OCI-LY1 (cell line): ENCODE results near the gene KCTD4.

Experiments
- H2AFZ ChIP-seq: fragments of 200-600 bp; sonication (generic), shearing (Covaris generic); 2 replicates; pipeline ENCODE4 v1.6.0; 2014; ENCODE audit warnings: antibody characterized with exemption, mild to moderate bottlenecking, low read length
- H3F3A ChIP-seq: fragments of 200-600 bp; sonication (generic), shearing (Covaris generic); 2 replicates; pipeline ENCODE4 v1.6.0; 2014; ENCODE audit warnings: mild to moderate bottlenecking, antibody characterized with exemption, low read length, moderate library complexity; ENCODE audit not compliant: insufficient read depth
- H3K27ac ChIP-seq: fragments of 200-600 bp; sonication (generic); 2 replicates; pipeline ENCODE4 v1.5.1; 2014; ENCODE audit warnings: low read length, mixed run types, mild to moderate bottlenecking, low read depth; ENCODE audit not compliant: poor library complexity, severe bottlenecking
- H3K27me3 ChIP-seq: fragments of 200-600 bp; sonication (generic); 2 replicates; pipeline ENCODE4 v1.6.0; 2014; ENCODE audit warnings: antibody characterized with exemption, mild to moderate bottlenecking, low read length, moderate library complexity; ENCODE audit not compliant: insufficient read depth
- H3K36me3 ChIP-seq: fragments of 200-600 bp; sonication (generic); 2 replicates; pipeline ENCODE4 v1.6.1; 2014; ENCODE audit warnings: mild to moderate bottlenecking, antibody characterized with exemption, low read length, moderate library complexity, mixed read lengths; ENCODE audit not compliant: insufficient read depth
- H3K4me1 ChIP-seq: fragments of 200-600 bp; sonication (generic); 2 replicates; pipeline ENCODE4 v1.5.1; 2014; ENCODE audit warnings: mild to moderate bottlenecking, low read length, moderate library complexity; ENCODE audit not compliant: insufficient read depth, severe bottlenecking
- H3K4me2 ChIP-seq: fragments of 200-600 bp; sonication (generic), shearing (Covaris generic); 2 replicates; pipeline ENCODE4 v1.6.1; 2014; ENCODE audit warnings: low read length
- H3K4me3 ChIP-seq: fragments of 200-600 bp; sonication (generic); 2 replicates; pipeline ENCODE4 v1.5.1; 2014; ENCODE audit warnings: low read length, low read depth, mild to moderate bottlenecking, mixed read lengths; ENCODE audit not compliant: poor library complexity, severe bottlenecking
- H3K79me2 ChIP-seq: fragments of 200-600 bp; shearing (Covaris generic); 2 replicates; pipeline ENCODE4 v1.6.1; 2016; ENCODE audit warnings: mixed run types, low read length, mixed read lengths; ENCODE audit not compliant: insufficient read depth
- H3K9ac ChIP-seq: fragments of 200-600 bp; sonication (generic), shearing (Covaris generic); 2 replicates; pipeline ENCODE4 v1.6.1; 2014; ENCODE audit warnings: mild to moderate bottlenecking, low read length, mixed read lengths
- H3K9me2 ChIP-seq: fragments of 200-600 bp; sonication (generic), shearing (Covaris generic); 2 replicates; pipeline ENCODE4 v1.6.1; 2014; ENCODE audit warnings: low read depth, mild to moderate bottlenecking, low read length, mixed read lengths
- H3K9me3 ChIP-seq: fragments of 200-600 bp; shearing (Covaris generic); 2 replicates; pipeline ENCODE4 v1.6.1; 2014; ENCODE audit warnings: low read length, mixed read lengths
- H4K20me1 ChIP-seq: fragments of 200-600 bp; sonication (generic), shearing (Covaris generic); 2 replicates; pipeline ENCODE4 v1.6.0; 2016; ENCODE audit warnings: mild to moderate bottlenecking, low read length; ENCODE audit not compliant: insufficient read depth
- EZH2 ChIP-seq: fragments of 200-600 bp; sonication (generic), shearing (Covaris generic); IDR thresholded peaks from 2 replicates; pipeline ENCODE4 v1.8.0; 2017; ENCODE audit warnings: borderline replicate concordance, mixed run types, mild to moderate bottlenecking, antibody characterized with exemption, low read length, moderate library complexity, mixed read lengths
- TF ChIP-seq, protein P1 (sequence below): fragments of 200-600 bp; sonication (generic), shearing (Covaris generic); IDR thresholded peaks from 2 replicates; pipeline ENCODE4 v1.5.1; 2017; ENCODE audit warnings: mild to moderate bottlenecking, antibody characterized with exemption, low read length, moderate library complexity, mixed read lengths

KCTD4 gene

DNA sequence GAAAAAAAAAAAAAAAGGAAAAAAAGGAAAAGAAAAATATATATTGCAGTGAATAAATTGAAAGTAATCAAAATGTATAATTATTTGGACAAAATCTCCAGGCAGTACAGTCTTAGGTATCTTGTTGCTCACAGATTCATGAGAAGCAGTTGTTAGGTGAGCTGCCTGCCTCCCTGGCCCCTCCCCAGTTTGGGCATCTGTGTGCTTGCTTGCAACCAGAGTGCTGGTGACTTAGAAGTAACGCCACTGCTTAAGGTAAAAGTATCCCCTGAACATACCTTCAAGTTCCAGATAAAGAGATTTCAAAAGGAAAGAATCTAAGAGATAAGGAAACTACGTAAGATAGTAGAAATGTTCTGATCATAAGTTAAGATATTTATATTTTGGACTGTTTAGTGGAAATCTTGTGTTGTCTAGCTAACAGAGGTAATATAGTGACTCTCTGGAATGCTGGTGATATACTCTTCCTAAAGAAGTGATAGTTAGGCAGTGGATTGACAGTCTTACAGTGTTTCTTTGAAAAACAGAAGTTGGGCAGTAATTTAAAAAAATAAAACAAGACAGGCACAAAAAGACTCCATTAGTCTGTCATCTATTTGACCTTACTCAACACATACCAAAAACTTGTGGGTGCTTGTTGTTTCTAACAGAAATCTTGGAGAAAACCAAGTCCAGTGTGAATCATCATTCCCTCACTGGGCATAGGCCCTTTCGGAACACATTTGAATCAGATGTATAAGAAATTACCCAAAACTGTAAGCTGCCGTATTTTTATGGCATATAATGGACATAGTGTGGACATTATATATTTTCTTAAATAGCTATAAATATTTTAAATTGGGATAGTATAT, 38.3 kb upstream of the KCTD4 start:
- no peak overlapping the region for H3K27ac ChIP-seq
- no peaks in the 10 kb centered on the region for H3K9me3 ChIP-seq
- no peaks in the 10 kb centered on the region for H3K27me3 ChIP-seq
- H3K4me2 ChIP-seq, result no peak overlapping the region
- H3K79me2 ChIP-seq, result no peaks in the 10 kb centered on the region
- H3K9ac ChIP-seq, result no peak overlapping the region
- H3K36me3 ChIP-seq, result no peaks in the 10 kb centered on the region
- no peaks in the 10 kb centered on the region for H3F3A ChIP-seq
- H2AFZ ChIP-seq, result no peak overlapping the region
- H4K20me1 ChIP-seq, result no peaks in the 10 kb centered on the region
- H3K4me1 ChIP-seq, result peaks cover 16% of the 10 kb centered on the region
- TF ChIP-seq EZH2, result no peak
- H3K9me2 ChIP-seq, result no peaks in the 10 kb centered on the region
- no peak overlapping the region for H3K4me3 ChIP-seq

- no peaks in the 10 kb centered on the region for H3K9me2 ChIP-seq
- no peaks in the 10 kb centered on the region for H3K27me3 ChIP-seq
- H3K9me3 ChIP-seq, result no peaks in the 10 kb centered on the region
- H3K4me3 ChIP-seq, result no peak overlapping the region
- H4K20me1 ChIP-seq, result no peaks in the 10 kb centered on the region
- H3K27ac ChIP-seq, result no peak overlapping the region
- H3K36me3 ChIP-seq, result no peaks in the 10 kb centered on the region
- H3K9ac ChIP-seq, result no peak overlapping the region
- no peaks in the 10 kb centered on the region for H3K79me2 ChIP-seq
- H3K4me2 ChIP-seq, result no peak overlapping the region
- H3F3A ChIP-seq, result no peaks in the 10 kb centered on the region
- TF ChIP-seq, protein P1, sequence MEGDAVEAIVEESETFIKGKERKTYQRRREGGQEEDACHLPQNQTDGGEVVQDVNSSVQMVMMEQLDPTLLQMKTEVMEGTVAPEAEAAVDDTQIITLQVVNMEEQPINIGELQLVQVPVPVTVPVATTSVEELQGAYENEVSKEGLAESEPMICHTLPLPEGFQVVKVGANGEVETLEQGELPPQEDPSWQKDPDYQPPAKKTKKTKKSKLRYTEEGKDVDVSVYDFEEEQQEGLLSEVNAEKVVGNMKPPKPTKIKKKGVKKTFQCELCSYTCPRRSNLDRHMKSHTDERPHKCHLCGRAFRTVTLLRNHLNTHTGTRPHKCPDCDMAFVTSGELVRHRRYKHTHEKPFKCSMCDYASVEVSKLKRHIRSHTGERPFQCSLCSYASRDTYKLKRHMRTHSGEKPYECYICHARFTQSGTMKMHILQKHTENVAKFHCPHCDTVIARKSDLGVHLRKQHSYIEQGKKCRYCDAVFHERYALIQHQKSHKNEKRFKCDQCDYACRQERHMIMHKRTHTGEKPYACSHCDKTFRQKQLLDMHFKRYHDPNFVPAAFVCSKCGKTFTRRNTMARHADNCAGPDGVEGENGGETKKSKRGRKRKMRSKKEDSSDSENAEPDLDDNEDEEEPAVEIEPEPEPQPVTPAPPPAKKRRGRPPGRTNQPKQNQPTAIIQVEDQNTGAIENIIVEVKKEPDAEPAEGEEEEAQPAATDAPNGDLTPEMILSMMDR, result no peak
- TF ChIP-seq EZH2, result no peak
- no peak overlapping the region for H2AFZ ChIP-seq
- H3K4me1 ChIP-seq, result no peaks in the 10 kb centered on the region
Observed at GRCh38 chr13:45232591-45232990, 31.7 kb upstream of the KCTD4 start.

- TF ChIP-seq, protein P1, result no peak
- no peak for TF ChIP-seq EZH2
- H3K79me2 ChIP-seq, result no peaks in the 10 kb centered on the region
- no peaks in the 10 kb centered on the region for H3K36me3 ChIP-seq
- H4K20me1 ChIP-seq, result no peaks in the 10 kb centered on the region
- H3K27ac ChIP-seq, result no peak overlapping the region
- no peak overlapping the region for H2AFZ ChIP-seq
- H3F3A ChIP-seq, result no peaks in the 10 kb centered on the region
- no peaks in the 10 kb centered on the region for H3K9me2 ChIP-seq
- H3K4me3 ChIP-seq, result no peak overlapping the region
- H3K9me3 ChIP-seq, result no peaks in the 10 kb centered on the region
- no peak overlapping the region for H3K9ac ChIP-seq
- no peaks in the 10 kb centered on the region for H3K4me1 ChIP-seq
- no peak overlapping the region for H3K4me2 ChIP-seq
- no peaks in the 10 kb centered on the region for H3K27me3 ChIP-seq
Observed at GRCh38 chr13:45231722-45232121, 30.9 kb upstream of the KCTD4 start.

DNA sequence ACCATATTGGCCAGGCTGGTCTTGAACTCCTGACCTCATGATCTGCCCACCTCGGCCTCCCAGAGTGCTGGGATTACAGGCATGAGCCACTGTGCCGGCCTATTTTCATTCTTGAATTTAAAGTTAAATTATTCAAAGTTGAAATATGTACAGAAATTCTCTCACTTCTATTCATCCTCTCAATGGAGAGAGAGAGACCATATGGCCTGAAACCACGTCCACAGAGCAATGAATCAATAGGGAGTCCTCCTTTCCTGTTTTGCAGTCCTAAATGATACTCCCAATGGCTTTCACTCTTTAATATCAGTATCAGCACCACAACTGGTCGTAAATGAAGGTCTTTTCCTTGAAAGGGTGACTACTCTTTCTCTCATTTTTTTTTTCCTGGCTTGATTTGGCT, 30.5 kb upstream of the KCTD4 start:
- TF ChIP-seq, protein P1, result no peak
- no peak for TF ChIP-seq EZH2
- Histone ChIP-seq H3K27me3 (no peaks in the 10 kb centered on the region), H3K79me2 (no peaks in the 10 kb centered on the region), H3K9ac (no peak overlapping the region), H3K9me2 (no peaks in the 10 kb centered on the region), H3K27ac (no peak overlapping the region), H3K36me3 (no peaks in the 10 kb centered on the region), H2AFZ (no peak overlapping the region), H3F3A (no peaks in the 10 kb centered on the region), H4K20me1 (no peaks in the 10 kb centered on the region), H3K9me3 (no peaks in the 10 kb centered on the region), H3K4me2 (no peak overlapping the region), H3K4me3 (no peak overlapping the region), H3K4me1 (no peaks in the 10 kb centered on the region)
